Stimulated activated CD4-positive, alpha-beta T cell treated with anti-CD3 and anti-CD28 coated beads, Interleukin-1b, Interleukin-23, amount 100 ng/mL, for 1 hour (primary cell): ENCODE measurements around the gene ABHD17C.

Experiments
- DNase-seq, 2 donors: peaks; one replicate each; pipeline ENCODE4 v3.0.0-alpha.2; 2020; ENCODE audit warnings: low read depth in 2 of 2

The ABHD17C gene

GRCh38 chr15:80787316-80787715 is 92.2 kb downstream of the ABHD17C start:
- no peak for DNase-seq

GRCh38 chr15:80788536-80788935 is 93.4 kb downstream of the ABHD17C start:
- no peak for DNase-seq

- DNase-seq = no peak
Measured at GRCh38 chr15:80789296-80789695, 94.2 kb downstream of the ABHD17C start.

- DNase-seq = no peak
Measured at GRCh38 chr15:80789796-80790195, 94.7 kb downstream of the ABHD17C start.

GRCh38 chr15:80790236-80790635 is 95.1 kb downstream of the ABHD17C start:
- no peak for DNase-seq

- no peak for DNase-seq
Measured at GRCh38 chr15:80791004-80791403, 95.9 kb downstream of the ABHD17C start.

- DNase-seq = no peak
Measured at GRCh38 chr15:80796407-80796806, 101.3 kb downstream of the ABHD17C start.

GRCh38 chr15:80798911-80799310 is 103.8 kb downstream of the ABHD17C start:
- no peak for DNase-seq

GRCh38 chr15:80800067-80800466 is 105.0 kb downstream of the ABHD17C start:
- no peak for DNase-seq

GRCh38 chr15:80801891-80802680 is 107.0 kb downstream of the ABHD17C start:
- DNase-seq = no peak

GRCh38 chr15:80803580-80804525 is 108.7 kb downstream of the ABHD17C start:
- no peak for DNase-seq

GRCh38 chr15:80804970-80805495 is 109.9 kb downstream of the ABHD17C start:
- DNase-seq = no peak
